Erythroblast (primary cell): ENCODE data around the gene NT5M.

Experiments
- GATA1 ChIP-seq: IDR thresholded peaks from 2 replicates; pipeline ENCODE4 v1.6.1; 2011; ENCODE audit warnings: low read depth, mild to moderate bottlenecking, control low read depth, low read length, moderate library complexity
- POLR2A ChIP-seq: IDR thresholded peaks from 2 replicates; pipeline ENCODE4 v1.6.1; 2011; ENCODE audit warnings: mild to moderate bottlenecking, low read length

GRCh38 chr17:17387498-17388362, 84.6 kb downstream of the NT5M start:
- TF ChIP-seq POLR2A (no peak), GATA1 (no peak)
